H1 (cell line): ENCODE results near the gene CAGE1. TPM values are rescaled to one million over a fixed set of nuclear protein-coding genes. Genes with fewer than 3 reads are reported as not detected.

Experiments used
- CTCF ChIA-PET: fragments of 300-600 bp; sonication (Branson Sonifier 250); formaldehyde crosslinking; loops from one replicate; lab custom pipeline; 2021; ENCODE audit not compliant: partially characterized antibody; lab: Charles Lee
- POLR2A ChIA-PET: fragments of 300-600 bp; sonication (Branson Sonifier 250); formaldehyde crosslinking; loops from one replicate; lab custom pipeline; 2021; ENCODE audit warnings: inconsistent platforms; ENCODE audit not compliant: partially characterized antibody; lab: Charles Lee
- DNase-seq, 2 experiments: peaks; one replicate each; pipeline versions ENCODE4 v3.0.0 to v3.0.0-alpha.2; 2010 to 2022; ENCODE audit warnings: low spot score in 2 of 2, low read depth in 1 of 2, mixed read lengths in 1 of 2
- FAIRE-seq: peaks from 2 replicates; lab custom pipeline; 2011; peaks lifted over from hg19 to GRCh38; lab: Jason Lieb, UNC
- H2AFZ ChIP-seq: 2 replicates; pipeline ENCODE4 v1.8.1; 2012; ENCODE audit warnings: low read length, inconsistent platforms
- H2AK5ac ChIP-seq: 2 replicates; pipeline ENCODE4 v1.6.1; 2013; ENCODE audit warnings: low read depth, low read length
- H2BK120ac ChIP-seq: replicated peaks from 2 replicates; pipeline ENCODE3; 2013; ENCODE audit warnings: low read depth, low read length, inconsistent platforms
- H2BK12ac ChIP-seq: 2 replicates; pipeline ENCODE4 v1.6.1; 2013; ENCODE audit warnings: low read depth, low read length
- H2BK15ac ChIP-seq: 2 replicates; pipeline ENCODE4 v1.6.1; 2013; ENCODE audit warnings: low read length
- H2BK20ac ChIP-seq: 2 replicates; pipeline ENCODE4 v1.6.1; 2013; ENCODE audit warnings: low read length
- H2BK5ac ChIP-seq: 2 replicates; pipeline ENCODE4 v1.6.1; 2013; ENCODE audit warnings: low read depth, low read length
- H3K14ac ChIP-seq: 2 replicates; pipeline ENCODE4 v1.6.1; 2013; ENCODE audit warnings: inconsistent platforms; ENCODE audit not compliant: insufficient read length
- H3K18ac ChIP-seq: 2 replicates; pipeline ENCODE4 v1.6.1; 2013; ENCODE audit warnings: low read length; ENCODE audit errors: extremely low read depth
- H3K23ac ChIP-seq: 2 replicates; pipeline ENCODE4 v1.6.1; 2013; ENCODE audit warnings: inconsistent platforms; ENCODE audit not compliant: insufficient read length
- H3K23me2 ChIP-seq: 2 replicates; pipeline ENCODE4 v1.6.1; 2013; ENCODE audit warnings: low read depth, low read length
- H3K27ac ChIP-seq: 2 replicates; pipeline ENCODE4 v1.6.1; 2011; ENCODE audit warnings: low read depth, low read length, inconsistent platforms
- H3K27me3 ChIP-seq, 4 experiments: replicated peaks in 1 of 4; 1 replicate in 1 of 4; 2 replicates in 3 of 4; pipeline versions ENCODE4 v1.6.1 to v1.8.1; 2011 to 2013; ENCODE audit warnings: low read length in 3 of 4, mild to moderate bottlenecking in 3 of 4, inconsistent platforms in 2 of 4, mixed read lengths in 2 of 4, moderate library complexity in 1 of 4; ENCODE audit not compliant: control insufficient read depth in 3 of 4, insufficient read depth in 3 of 4; ENCODE audit errors: extremely low read depth in 1 of 4
- H3K36me3 ChIP-seq, 4 experiments: 2 replicates each; pipeline versions ENCODE4 v1.6.1 to v1.8.1; 2011 to 2013; ENCODE audit warnings: mild to moderate bottlenecking in 4 of 4, low read length in 3 of 4, moderate library complexity in 2 of 4, control low read depth in 1 of 4, inconsistent platforms in 1 of 4; ENCODE audit not compliant: insufficient read depth in 4 of 4, control insufficient read depth in 2 of 4
- H3K4ac ChIP-seq: replicated peaks from 2 replicates; pipeline ENCODE3; 2013; ENCODE audit warnings: low read length, low read depth, mixed read lengths, inconsistent platforms; ENCODE audit not compliant: insufficient read length
- H3K4me1 ChIP-seq, 4 experiments: replicated peaks in 1 of 4; 1 replicate in 1 of 4; 2 replicates in 3 of 4; pipeline versions ENCODE4 v1.6.1 to v1.8.1; 2011 to 2013; ENCODE audit warnings: low read length in 3 of 4, inconsistent platforms in 2 of 4, mixed read lengths in 1 of 4; ENCODE audit not compliant: insufficient read depth in 4 of 4, control insufficient read depth in 3 of 4
- H3K4me2 ChIP-seq, 2 experiments: 2 replicates each; pipeline versions ENCODE4 v1.6.1 to v1.8.1; 2011 to 2013; ENCODE audit warnings: low read depth in 2 of 2, low read length in 2 of 2, control low read depth in 1 of 2, inconsistent platforms in 1 of 2, mild to moderate bottlenecking in 1 of 2; ENCODE audit not compliant: insufficient read depth in 1 of 2
- H3K4me3 ChIP-seq, 4 experiments: fragments of 200-600, 300-600 bp in 1 of 4; sonication (generic), shearing (Covaris generic), sonication (Bioruptor Twin) in 1 of 4; 2 replicates each; pipeline versions ENCODE4 v1.5.1 to v1.8.1; 2011 to 2016; ENCODE audit warnings: low read length in 4 of 4, low read depth in 3 of 4, control low read depth in 2 of 4, inconsistent platforms in 2 of 4, mild to moderate bottlenecking in 2 of 4, mixed read lengths in 1 of 4, moderate library complexity in 1 of 4; ENCODE audit not compliant: insufficient read depth in 2 of 4; ENCODE audit errors: extremely low read depth in 1 of 4
- H3K56ac ChIP-seq: replicated peaks from 2 replicates; pipeline ENCODE3; 2013; ENCODE audit warnings: low read depth, mild to moderate bottlenecking, mixed read lengths, low read length, inconsistent platforms; ENCODE audit not compliant: insufficient read length
- H3K79me1 ChIP-seq: 2 replicates; pipeline ENCODE4 v1.6.1; 2013; ENCODE audit warnings: low read depth, low read length, control low read depth
- H3K79me2 ChIP-seq, 2 experiments: 2 replicates each; pipeline versions ENCODE4 v1.6.1 to v1.8.1; 2012 to 2013; ENCODE audit warnings: low read length in 2 of 2, mild to moderate bottlenecking in 2 of 2, inconsistent platforms in 1 of 2; ENCODE audit not compliant: insufficient read depth in 2 of 2, control insufficient read depth in 1 of 2
- H3K9ac ChIP-seq, 4 experiments: replicated peaks in 1 of 4; 1 replicate in 1 of 4; 2 replicates in 3 of 4; pipeline versions ENCODE4 v1.6.1 to v1.8.1; 2011 to 2013; ENCODE audit warnings: low read depth in 3 of 4, low read length in 3 of 4, control low read depth in 2 of 4, mild to moderate bottlenecking in 2 of 4, moderate library complexity in 2 of 4, inconsistent platforms in 1 of 4; ENCODE audit errors: extremely low read depth in 1 of 4
- H3K9me3 ChIP-seq, 2 experiments: 2 replicates each; pipeline versions ENCODE4 v1.6.1 to v1.8.1; 2012 to 2013; ENCODE audit warnings: mild to moderate bottlenecking in 2 of 2, moderate library complexity in 2 of 2, control low read depth in 1 of 2, inconsistent platforms in 1 of 2, low read depth in 1 of 2, low read length in 1 of 2, mixed read lengths in 1 of 2; ENCODE audit not compliant: insufficient read depth in 2 of 2
- H4K20me1 ChIP-seq, 2 experiments: replicated peaks in 1 of 2; 2 replicates each; pipeline versions ENCODE3 to v1.8.1; 2011 to 2013; ENCODE audit warnings: inconsistent platforms in 2 of 2, low read length in 2 of 2, mild to moderate bottlenecking in 1 of 2; ENCODE audit not compliant: insufficient read depth in 2 of 2, control insufficient read depth in 1 of 2
- H4K5ac ChIP-seq: 2 replicates; pipeline ENCODE4 v1.6.1; 2013; ENCODE audit warnings: low read length, low read depth, mixed read lengths, inconsistent platforms; ENCODE audit not compliant: insufficient read length
- H4K8ac ChIP-seq: 2 replicates; pipeline ENCODE4 v1.8.0; 2013; ENCODE audit warnings: mild to moderate bottlenecking, moderate library complexity, low read length, inconsistent platforms; ENCODE audit not compliant: insufficient read depth; ENCODE audit errors: extremely low read depth
- H4K91ac ChIP-seq: replicated peaks from 2 replicates; pipeline ENCODE3; 2013; ENCODE audit warnings: low read length, mixed read lengths, inconsistent platforms; ENCODE audit not compliant: insufficient read length
- CHD2 ChIP-seq: IDR thresholded peaks from 2 replicates; pipeline ENCODE4 v1.6.1; 2012; ENCODE audit warnings: low read length, improper control_type of control experiment
- FOSL1 ChIP-seq: IDR thresholded peaks from 2 replicates; pipeline ENCODE4 v1.6.1; 2011; ENCODE audit warnings: mild to moderate bottlenecking, low read depth, low read length, moderate library complexity; ENCODE audit not compliant: insufficient read depth
- MAX ChIP-seq: IDR thresholded peaks from 2 replicates; pipeline ENCODE4 v1.6.1; 2012; ENCODE audit warnings: inconsistent platforms
- NANOG ChIP-seq: IDR thresholded peaks from 2 replicates; pipeline ENCODE4 v1.6.1; 2011; ENCODE audit warnings: low read length, low read depth, mild to moderate bottlenecking, inconsistent platforms; ENCODE audit not compliant: insufficient read depth, poor library complexity, severe bottlenecking
- PHF8 ChIP-seq: fragments of 200-600 bp; sonication (generic); conservative IDR thresholded peaks from 2 replicates; pipeline ENCODE4 v1.7.1; 2012; ENCODE audit warnings: low read depth, mild to moderate bottlenecking, inconsistent platforms, low read length, moderate library complexity
- POLR2AphosphoS5 ChIP-seq: IDR thresholded peaks from 2 replicates; pipeline ENCODE4 v1.6.1; 2011; ENCODE audit warnings: low read depth, low read length
- TAF7 ChIP-seq: optimal IDR thresholded peaks from 2 replicates; pipeline ENCODE3; 2011; ENCODE audit warnings: low read depth, mild to moderate bottlenecking, inconsistent platforms, low read length, moderate library complexity, borderline replicate concordance
- TEAD4 ChIP-seq: IDR thresholded peaks from 2 replicates; pipeline ENCODE4 v1.6.1; 2012; ENCODE audit warnings: low read depth, low read length, inconsistent platforms, mixed read lengths
- WGBS, 2 experiments: shearing (Covaris generic) in 1 of 2; methylation state at CpG; one replicate each; pipeline versions ENCODE4 v1.1.6 to v1.1.7; 2013 to 2015; ENCODE audit warnings: low lambda C conversion rate in 2 of 2, mixed read lengths in 2 of 2, inconsistent platforms in 1 of 2, low coverage in 1 of 2, missing lambda C conversion rate in 1 of 2; ENCODE audit not compliant: insufficient replicate concordance in 2 of 2, insufficient coverage in 1 of 2, insufficient read length in 1 of 2; ENCODE audit errors: extremely low coverage in 1 of 2, missing lambda C conversion rate in 1 of 2; 5-methylcytosine and 5-hydroxymethylcytosine counted together
- long read RNA-seq, 2 experiments: library from RNA in 1 of 2; library from capped mRNA in 1 of 2; stranded (forward); transcript quantifications; one replicate each; pipeline ENCODE4 v2.0.0, GENCODE V29; 2021; ENCODE audit warnings: inconsistent platforms in 1 of 2
- polyA minus RNA-seq, 3 experiments: library from RNA; depleted of rRNA, polyadenylated mRNA; stranded (reverse); fragments of >200 nt; gene quantifications; 1 replicate in 2 of 3; 2 replicates in 1 of 3; pipeline ENCODE4 v1.2.3, GENCODE V29; 2011
- polyA plus RNA-seq, 7 experiments: library from polyadenylated mRNA; depleted of rRNA in 3 of 7; stranded (reverse) in 5 of 7; unstranded in 2 of 7; fragments of >200 nt in 5 of 7; fragments of 200-250 nt in 2 of 7; gene quantifications; 1 replicate in 5 of 7; 2 replicates in 1 of 7; 4 replicates in 1 of 7; pipeline versions ENCODE4 v1.2.1 to v1.2.3, GENCODE V29; 2011 to 2013; ENCODE audit warnings: missing spikeins in 2 of 7, mixed read lengths in 2 of 7
- total RNA-seq: library from RNA; stranded (reverse); fragmentation: NEBNext Ultra II Directional; extraction: Animal tissue kit (Norgen Biotek cat#: 25700); gene quantifications from 2 replicates; pipeline ENCODE4 v1.2.1, GENCODE V29; 2021

CAGE1 gene
- total RNA-seq (0.09 TPM in 1 of 2 replicates, not detected in the other), polyA plus RNA-seq (2011; rRNA removed) (0.02 TPM in 1 of 2 replicates, not detected in the other), polyA minus RNA-seq (2011; rRNA and poly(A)+ RNA removed) (0.05 and 0.16 TPM in 2 replicates)
- polyA plus RNA-seq (2011; cell fraction: cytosol; rRNA removed), result 0.01 TPM
- polyA plus RNA-seq (2011; cell fraction: nucleus; rRNA removed), result 0.14 TPM
- 0.07 TPM in 1 of 4 replicates, not detected in the others for polyA plus RNA-seq (2012, experiment 1 of 2)
- polyA plus RNA-seq (2012, experiment 2 of 2), result not detected
- not detected for polyA plus RNA-seq (2013, experiment 1 of 2)
- 0.07 TPM for polyA plus RNA-seq (2013, experiment 2 of 2)
- polyA minus RNA-seq (2011; cell fraction: cytosol; rRNA and poly(A)+ RNA removed), result not detected
- polyA minus RNA-seq (2011; cell fraction: nucleus; rRNA and poly(A)+ RNA removed), result 1.1 TPM
- long read RNA-seq, experiment 1, result 0 reads
- long read RNA-seq, experiment 2, result 0 reads

DNA sequence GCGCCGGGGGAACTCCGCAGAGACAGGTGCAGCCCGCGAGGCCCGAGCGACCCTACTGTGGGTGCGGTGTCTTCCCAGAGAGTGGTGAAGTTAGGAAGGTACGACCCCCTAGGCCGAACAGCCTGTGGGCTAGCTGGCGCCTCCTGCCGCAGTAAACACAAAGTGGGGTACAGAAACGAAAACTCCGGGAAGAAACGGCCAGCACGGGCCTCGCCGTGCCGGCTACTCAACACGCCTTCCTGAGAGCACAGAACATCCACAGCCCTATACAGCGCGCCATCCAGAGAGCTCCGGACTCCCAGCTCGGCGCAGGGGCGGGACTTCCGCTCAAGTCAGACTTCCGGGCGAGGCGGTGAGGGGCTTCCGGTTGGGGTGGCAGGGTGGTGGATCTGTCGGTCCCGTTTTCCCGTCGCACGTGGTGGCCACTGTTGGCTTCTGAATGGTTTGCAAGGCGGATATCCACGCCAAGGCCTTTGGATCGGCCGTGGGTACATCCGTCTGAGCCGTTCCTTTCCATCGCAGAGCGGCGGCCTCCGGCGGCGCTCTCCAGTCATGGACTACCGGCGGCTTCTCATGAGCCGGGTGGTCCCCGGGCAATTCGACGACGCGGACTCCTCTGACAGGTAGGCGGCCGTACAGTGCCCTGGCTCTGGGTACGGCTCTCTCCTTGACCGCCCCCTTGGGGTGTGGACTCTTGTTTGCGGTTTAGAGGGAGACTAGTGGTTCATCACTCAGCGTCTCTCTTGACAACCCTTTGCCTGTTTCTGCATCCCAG, at the start of gene CAGE1, which contains the start of gene RIOK1:
Gene CAGE1, minus strand, starts transcription at position 292 of the 775 bp plus-strand sequence. CDS start 2,569 bp downstream, outside the sequence.
Gene RIOK1, plus strand, starts transcription at position 358 of the 775 bp plus-strand sequence. Its CDS starts 195 bp downstream, at position 553.
- Histone ChIP-seq H3K23ac (no peak within 1 kb of the TSS), H3K4me2 (peak within 1 kb of the TSS; percentile 94), H4K8ac (peak within 1 kb of the TSS; percentile 94), H3K9ac (peak within 1 kb of the TSS; percentile 71 to 84 (median 74)), H3K36me3 (peaks cover 0 to 17% (median 3%) of the 10 kb centered on the region in 4 experiments; a peak in 4 of 8 replicates), H3K4me3 (peak within 1 kb of the TSS; percentile 66 to 85 (median 79)), H3K23me2 (peaks cover 12% of the 10 kb centered on the region), H4K5ac (peak within 1 kb of the TSS; percentile 87), H2AFZ (peak within 1 kb of the TSS; percentile 91), H3K27ac (peak within 1 kb of the TSS; percentile 67), H3K79me1 (no peaks in the 10 kb centered on the region), H3K14ac (peak within 1 kb of the TSS; percentile 84), H3K4ac (peak within 1 kb of the TSS; percentile 95), H3K18ac (0 out of 2 replicates have a peak within 1 kb of the TSS, but pooled peaks have one; percentile 9), H4K91ac (peak within 1 kb of the TSS; percentile 94), H2BK15ac (no peak within 1 kb of the TSS), H3K27me3 (no peaks in the 10 kb centered on the region), H2BK20ac (no peak within 1 kb of the TSS), H3K4me1 (peaks cover 0 to 3% (median 0%) of the 10 kb centered on the region in 4 experiments; a peak in 2 of 7 replicates), H2AK5ac (no peak within 1 kb of the TSS), H3K56ac (peak within 1 kb of the TSS; percentile 93), H2BK12ac (peak within 1 kb of the TSS; percentile 62; the same call in 1 of the 2 replicates), H3K9me3 (no peaks in the 10 kb centered on the region), H2BK120ac (no peak within 1 kb of the TSS), H3K79me2 (peaks cover 15 to 34% of the 10 kb centered on the region in 2 experiments), H4K20me1 (peaks cover 1 to 2% of the 10 kb centered on the region in 2 experiments), H2BK5ac (peak within 1 kb of the TSS; percentile 86)
- POLR2A ChIA-PET, result interaction anchor here (0.6 to 1.4 kb wide), 8 partner anchors 12 to 202 kb away, joined by 3 to 6 read pairs (median 3); partner anchors contain the start of genes DSP and SNRNP48
- DNase-seq, result peak; percentile 65 to 93
- WGBS, 2 experiments, result 1% methylated on average over 62 of the region's 62 CpGs; no CpG with 5 or more reads in 1 of the 2 experiments
- CTCF ChIA-PET, result interaction anchor here (0.6 to 2.4 kb wide), 13 partner anchors 19 to 715 kb away, joined by 3 to 8 read pairs (median 4); no protein-coding TSS in a partner anchor
- no peak for FAIRE-seq
- peak; percentile 75 for TF ChIP-seq PHF8
- peak; percentile 39 for TF ChIP-seq TAF7
- no peak for TF ChIP-seq NANOG
- no peak for TF ChIP-seq TEAD4
- TF ChIP-seq MAX, result peak; percentile 93
- TF ChIP-seq FOSL1, result no peak
- peak; percentile 85 for TF ChIP-seq POLR2AphosphoS5
- no peak for TF ChIP-seq CHD2
